Body of pancreas (tissue), 4 donors: Measurements from ENCODE around the gene C17orf113. TPM values are rescaled to one million over a fixed set of nuclear protein-coding genes. Genes with fewer than 3 reads are reported as not detected.

Experiments used
- ATAC-seq: fragments of 150-250 bp; one replicate; pipeline ENCODE4 v1.9.1; 2016
- DNase-seq, 4 donors: peaks; one replicate each; pipeline ENCODE4 v3.0.0-alpha.2; 2019
- H3K27ac ChIP-seq, 4 donors: fragments of 200-600 bp; sonication (generic); 1 replicate in 3 of 4; 2 replicates in 1 of 4; pipeline versions ENCODE4 v1.5.1 to v1.6.1; 2016 to 2019; ENCODE audit warnings: mild to moderate bottlenecking in 1 of 4, mixed read lengths in 1 of 4, moderate library complexity in 1 of 4
- H3K27me3 ChIP-seq, 2 donors: fragments of 200-600 bp; sonication (generic); one replicate each; pipeline ENCODE4 v1.6.0; 2016; ENCODE audit warnings: mild to moderate bottlenecking in 1 of 2
- H3K36me3 ChIP-seq, 2 donors: fragments of 200-600 bp; sonication (generic); replicated peaks in 1 of 2; 2 replicates each; pipeline ENCODE4 v1.5.1; 2016; ENCODE audit warnings: low read depth in 2 of 2; ENCODE audit not compliant: insufficient read depth in 1 of 2
- H3K4me1 ChIP-seq: fragments of 200-600 bp; sonication (generic); one replicate; pipeline ENCODE4 v1.6.0; 2016
- H3K4me3 ChIP-seq, 2 donors: fragments of 200-600 bp; sonication (generic); 1 replicate in 1 of 2; 2 replicates in 1 of 2; pipeline ENCODE4 v1.5.1; 2016 to 2019
- H3K9me3 ChIP-seq, 3 donors: fragments of 200-600 bp; sonication (generic); 1 replicate in 2 of 3; 2 replicates in 1 of 3; pipeline ENCODE4 v1.5.1; 2016
- POLR2A ChIP-seq, 3 donors: fragments of 450-650 bp; IDR thresholded peaks; one replicate each; pipeline ENCODE4 v1.6.1; 2016; ENCODE audit warnings: antibody characterized with exemption in 3 of 3, mild to moderate bottlenecking in 2 of 3
- WGBS, 2 donors: methylation state at CpG; one replicate each; pipeline ENCODE4 v1.1.5; 2017; 5-methylcytosine and 5-hydroxymethylcytosine counted together
- intact Hi-C: fragments of 100-400 bp; cut with DNase I; formaldehyde crosslinking; loops from one replicate; pipeline ENCODE4 v1.15.1; 2023
- total RNA-seq, 2 donors: library from RNA; depleted of rRNA; stranded (reverse); fragments of >200 nt; gene quantifications; one replicate each; pipeline ENCODE4 v1.1.0, GENCODE V29; 2016
- TF ChIP-seq, protein P1 (sequence below), 7 experiments: fragments of 450-650 bp in 4 of 7; fragments of 200-600 bp in 3 of 7; sonication (generic) in 3 of 7; IDR thresholded peaks; one replicate each; pipeline ENCODE4 v1.5.1; 2016 to 2019; ENCODE audit warnings: antibody characterized with exemption in 7 of 7

C17orf113 gene
- total RNA-seq, 2 donors from 2014 or later: 1.6 to 4.4 TPM

DNA sequence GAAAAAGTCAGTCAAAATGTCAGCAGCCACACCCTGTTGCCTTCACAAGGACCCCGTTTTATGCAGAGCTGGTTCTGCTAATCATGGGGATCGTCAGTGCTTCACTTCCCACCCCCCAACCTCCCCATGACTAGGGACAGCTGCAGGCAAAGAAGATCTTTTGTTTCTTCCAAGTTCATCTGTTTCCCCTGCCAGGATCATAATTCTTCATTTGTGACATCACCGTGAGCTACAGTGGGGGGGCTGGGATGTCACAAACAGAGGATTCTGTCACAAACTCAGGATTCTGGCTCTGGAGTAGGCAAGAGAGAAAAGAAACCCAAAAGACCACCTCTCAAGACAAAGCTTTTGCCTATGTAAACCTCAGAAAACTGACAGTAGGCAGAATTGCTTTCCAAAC is 57.8 kb downstream of the C17orf113 start:
- H3K4me1 ChIP-seq: no peaks in the 10 kb centered on the region
- no peaks in the 10 kb centered on the region for H3K9me3 ChIP-seq
- 78 to 96% methylated on average over 3 of the region's 3 CpGs for WGBS, 2 donors
- no peak overlapping the region for H3K27ac ChIP-seq
- H3K4me3 ChIP-seq: no peak overlapping the region
- TF ChIP-seq POLR2A (IDR thresholded peaks at IDR 0.05): no peak
- TF ChIP-seq, protein P1, sequence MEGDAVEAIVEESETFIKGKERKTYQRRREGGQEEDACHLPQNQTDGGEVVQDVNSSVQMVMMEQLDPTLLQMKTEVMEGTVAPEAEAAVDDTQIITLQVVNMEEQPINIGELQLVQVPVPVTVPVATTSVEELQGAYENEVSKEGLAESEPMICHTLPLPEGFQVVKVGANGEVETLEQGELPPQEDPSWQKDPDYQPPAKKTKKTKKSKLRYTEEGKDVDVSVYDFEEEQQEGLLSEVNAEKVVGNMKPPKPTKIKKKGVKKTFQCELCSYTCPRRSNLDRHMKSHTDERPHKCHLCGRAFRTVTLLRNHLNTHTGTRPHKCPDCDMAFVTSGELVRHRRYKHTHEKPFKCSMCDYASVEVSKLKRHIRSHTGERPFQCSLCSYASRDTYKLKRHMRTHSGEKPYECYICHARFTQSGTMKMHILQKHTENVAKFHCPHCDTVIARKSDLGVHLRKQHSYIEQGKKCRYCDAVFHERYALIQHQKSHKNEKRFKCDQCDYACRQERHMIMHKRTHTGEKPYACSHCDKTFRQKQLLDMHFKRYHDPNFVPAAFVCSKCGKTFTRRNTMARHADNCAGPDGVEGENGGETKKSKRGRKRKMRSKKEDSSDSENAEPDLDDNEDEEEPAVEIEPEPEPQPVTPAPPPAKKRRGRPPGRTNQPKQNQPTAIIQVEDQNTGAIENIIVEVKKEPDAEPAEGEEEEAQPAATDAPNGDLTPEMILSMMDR (IDR thresholded peaks at IDR 0.05): no peak
- no peak for ATAC-seq
- H3K27me3 ChIP-seq: no peaks in the 10 kb centered on the region
- H3K36me3 ChIP-seq: peaks cover 18 to 47% of the 10 kb centered on the region in 2 donors
- intact Hi-C loops: no loop called here
- no peak for DNase-seq

DNA sequence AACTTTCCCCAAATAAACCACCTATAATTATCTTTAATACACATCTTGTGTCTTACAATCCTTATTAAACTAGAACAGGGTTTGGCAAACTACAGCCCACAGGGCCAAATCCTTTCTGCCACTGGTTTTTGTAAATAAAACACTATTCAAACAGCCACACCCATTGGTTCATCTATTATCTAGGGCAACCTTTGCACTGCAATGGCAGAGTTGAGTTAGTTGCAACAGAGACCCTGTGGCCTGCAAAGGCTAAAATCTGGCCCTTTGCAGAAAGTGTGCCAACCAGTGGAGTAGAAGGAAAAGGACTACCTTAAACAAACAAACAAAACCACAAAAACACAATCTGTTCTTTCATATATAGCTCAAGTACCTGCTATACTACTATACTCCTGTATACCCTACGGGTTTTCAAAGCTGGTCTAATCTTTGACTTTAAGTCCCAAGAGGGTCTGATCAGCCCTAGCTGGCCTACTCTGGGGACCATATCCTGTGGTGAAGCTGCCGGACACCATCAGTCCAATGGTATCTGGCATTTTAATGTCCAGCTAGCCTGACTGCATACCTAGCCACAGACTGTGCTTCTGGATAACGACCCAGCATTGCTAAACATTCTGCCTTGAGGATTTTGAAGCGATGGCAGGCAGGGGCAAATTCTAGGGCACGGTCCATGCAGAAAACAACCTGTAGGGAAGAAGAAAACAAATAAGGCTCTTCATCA is 60.5 kb downstream of the C17orf113 start:
- 89 to 96% methylated on average over 5 of the region's 5 CpGs for WGBS, 2 donors
- no peak for ATAC-seq
- no peaks in the 10 kb centered on the region for H3K9me3 ChIP-seq

DNA sequence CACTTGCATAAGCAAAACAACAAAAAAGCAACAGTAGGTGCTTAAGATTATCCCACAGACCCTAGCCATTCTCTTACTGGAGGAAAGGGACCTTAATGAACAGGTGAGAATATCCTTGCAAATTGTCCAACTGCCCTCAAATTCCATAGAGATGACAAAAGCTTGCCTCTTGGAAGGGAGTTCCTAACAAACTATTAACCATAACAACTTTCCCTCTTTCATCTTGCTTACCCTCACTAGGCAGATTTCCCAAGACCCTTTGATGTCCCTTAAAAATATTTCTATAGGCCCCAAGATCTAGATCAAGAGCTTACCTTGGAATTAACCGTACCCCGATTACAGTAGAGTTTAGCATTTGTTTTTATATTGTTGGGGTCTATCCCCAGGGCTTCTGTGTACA is 62.0 kb downstream of the C17orf113 start:
- Histone ChIP-seq H3K4me3 (no peak overlapping the region), H3K9me3 (no peaks in the 10 kb centered on the region), H3K36me3 (peaks cover 8 to 44% of the 10 kb centered on the region in 2 donors), H3K27me3 (no peaks in the 10 kb centered on the region), H3K27ac (no peak overlapping the region), H3K4me1 (no peaks in the 10 kb centered on the region)
- intact Hi-C loops: no loop called here
- WGBS, 2 donors: 95 to 100% methylated on average over 2 of the region's 2 CpGs
- TF ChIP-seq POLR2A (IDR thresholded peaks at IDR 0.05): no peak
- TF ChIP-seq, protein P1 (IDR thresholded peaks at IDR 0.05): no peak
- no peak for ATAC-seq
- no peak for DNase-seq

More for the DNA sequence above, 60.5 kb downstream of the C17orf113 start:
- DNase-seq: no peak
- H3K27ac ChIP-seq: no peak overlapping the region
- H3K4me1 ChIP-seq: no peaks in the 10 kb centered on the region
- intact Hi-C loops: no loop called here
- no peak for TF ChIP-seq POLR2A (IDR thresholded peaks at IDR 0.05)
- TF ChIP-seq, protein P1 (IDR thresholded peaks at IDR 0.05): no peak
- no peak overlapping the region for H3K4me3 ChIP-seq
- H3K36me3 ChIP-seq: peaks cover 11 to 39% of the 10 kb centered on the region in 2 donors
- H3K27me3 ChIP-seq: no peaks in the 10 kb centered on the region

Other genes starting within 250 kb of the C17orf113 start
- gene P3H4, start 238.7 kb downstream of the C17orf113 start, total RNA-seq: 10 to 100 TPM; 18.4 to 22.7 TPM
- 10 to 100 TPM; 22.3 to 33.6 TPM for gene FKBP10, start 237.6 kb downstream of the C17orf113 start, total RNA-seq
- gene NT5C3B, start 214.4 kb downstream of the C17orf113 start, total RNA-seq: 10 to 100 TPM; 43.1 to 46.5 TPM
- gene KLHL10, start 212.8 kb downstream of the C17orf113 start, total RNA-seq: not detected
- 10 to 100 TPM; 15.2 to 16.3 TPM for gene KLHL11, start 185.2 kb downstream of the C17orf113 start, total RNA-seq
- gene ACLY, start 131.7 kb downstream of the C17orf113 start, total RNA-seq: 10 to 100 TPM; 39.2 to 59.0 TPM
- under 1 TPM; 0.26 to 0.66 TPM for gene ODAD4, start 120.0 kb downstream of the C17orf113 start, total RNA-seq
- 10 to 100 TPM; 36.3 to 70.2 TPM for gene CNP, start 83.8 kb downstream of the C17orf113 start, total RNA-seq
- 10 to 100 TPM; 32.4 to 43.5 TPM for gene DNAJC7, start 33.2 kb downstream of the C17orf113 start, total RNA-seq
- 10 to 100 TPM; 17.1 to 19.2 TPM for gene NKIRAS2, start 30.5 kb downstream of the C17orf113 start, total RNA-seq
- 1 to 10 TPM in 1 of 2 donors, not detected in 1; 1.3 TPM for gene ZNF385C, start 47.9 kb upstream of the C17orf113 start, total RNA-seq
- gene DHX58, start 62.1 kb upstream of the C17orf113 start, total RNA-seq: 10 to 100 TPM in 1 of 2 donors, 1 to 10 TPM in 1; 5.7 to 19.1 TPM
- gene KAT2A, start 70.8 kb upstream of the C17orf113 start, total RNA-seq: 10 to 100 TPM; 50.6 to 58.7 TPM
- 1 to 10 TPM in 1 of 2 donors, not detected in 1; 1.8 TPM for gene HSPB9, start 72.2 kb upstream of the C17orf113 start, total RNA-seq
- gene RAB5C, start 104.4 kb upstream of the C17orf113 start, total RNA-seq: 10 to 100 TPM; 21.1 to 37.1 TPM
- not detected for gene KCNH4, start 130.5 kb upstream of the C17orf113 start, total RNA-seq
- gene HCRT, start 134.9 kb upstream of the C17orf113 start, total RNA-seq: not detected
- 10 to 100 TPM; 35.8 to 42.2 TPM for gene GHDC, start 143.9 kb upstream of the C17orf113 start, total RNA-seq
- 10 to 100 TPM; 35.3 TPM for gene STAT5B, start 225.8 kb upstream of the C17orf113 start, total RNA-seq
- 10 to 100 TPM; 25.2 to 52.1 TPM for gene STAT5A, start 237.9 kb upstream of the C17orf113 start, total RNA-seq